A549 (cell line): ENCODE measurements around the gene PEPD.

ENCODE experiments used
- BCL3 ChIP-seq: fragments of >200 bp; sonication (Bioruptor Twin); formaldehyde crosslinking; IDR thresholded peaks from 3 replicates; pipeline ENCODE4 v1.6.1; 2016
- EHMT2 ChIP-seq: fragments of 200-600 bp; sonication (generic); IDR thresholded peaks from 2 replicates; pipeline ENCODE4 v1.6.1; 2016; ENCODE audit warnings: antibody characterized with exemption, low read depth, mild to moderate bottlenecking, moderate library complexity
- HDAC2 ChIP-seq: fragments of 200-600 bp; sonication (generic); IDR thresholded peaks from 2 replicates; pipeline ENCODE4 v1.6.1; 2016
- POLR2A ChIP-seq: IDR thresholded peaks from 2 replicates; pipeline ENCODE4 v1.6.1; 2012; ENCODE audit warnings: mild to moderate bottlenecking, low read length
- TF ChIP-seq, protein P1 (sequence below): fragments of 250-450 bp; sonication (Bioruptor Pico); IDR thresholded peaks from 2 replicates; pipeline ENCODE4 v1.5.0; 2021; ENCODE audit warnings: mild to moderate bottlenecking, moderate library complexity, borderline replicate concordance

GRCh38 chr19:33359581-33359980 lies 162.0 kb downstream of the PEPD start:
- TF ChIP-seq, protein P1, sequence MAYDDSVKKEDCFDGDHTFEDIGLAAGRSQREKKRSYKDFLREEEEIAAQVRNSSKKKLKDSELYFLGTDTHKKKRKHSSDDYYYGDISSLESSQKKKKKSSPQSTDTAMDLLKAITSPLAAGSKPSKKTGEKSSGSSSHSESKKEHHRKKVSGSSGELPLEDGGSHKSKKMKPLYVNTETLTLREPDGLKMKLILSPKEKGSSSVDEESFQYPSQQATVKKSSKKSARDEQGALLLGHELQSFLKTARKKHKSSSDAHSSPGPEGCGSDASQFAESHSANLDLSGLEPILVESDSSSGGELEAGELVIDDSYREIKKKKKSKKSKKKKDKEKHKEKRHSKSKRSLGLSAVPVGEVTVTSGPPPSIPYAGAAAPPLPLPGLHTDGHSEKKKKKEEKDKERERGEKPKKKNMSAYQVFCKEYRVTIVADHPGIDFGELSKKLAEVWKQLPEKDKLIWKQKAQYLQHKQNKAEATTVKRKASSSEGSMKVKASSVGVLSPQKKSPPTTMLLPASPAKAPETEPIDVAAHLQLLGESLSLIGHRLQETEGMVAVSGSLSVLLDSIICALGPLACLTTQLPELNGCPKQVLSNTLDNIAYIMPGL (CRISPR knock-in tag) = no peak
- TF ChIP-seq BCL3 (no peak), POLR2A (no peak), EHMT2 (no peak), HDAC2 (no peak)
